IMR-90 (cell line): ENCODE data around the gene PPM1H. TPM values are rescaled to one million over a fixed set of nuclear protein-coding genes. Genes with fewer than 3 reads are reported as not detected.

Experiments used
- ATAC-seq: fragments of 200-7000 bp; cut with Tn5 transposase; 2 replicates; pipeline ENCODE4 v1.9.1; 2020; ENCODE audit warnings: low read depth, mild to moderate bottlenecking, moderate library complexity
- BruUV-seq: library from RNA; stranded (reverse); fragments of 400-500 nt; replicated peaks from 2 replicates; lab custom pipeline; 2021; lab: Mats Ljungman, UMichigan
- CTCF ChIA-PET: fragments of 300-600 bp; formaldehyde crosslinking; extraction: SDS; loops from one replicate; lab custom pipeline; 2021; ENCODE audit warnings: antibody characterized with exemption; lab: Yijun Ruan, JAX
- POLR2A ChIA-PET: fragments of 300-600 bp; sonication (Branson Sonifier 250); formaldehyde crosslinking; loops from one replicate; lab custom pipeline; 2022; ENCODE audit warnings: antibody characterized with exemption; ENCODE audit not compliant: unreplicated experiment; lab: Charles Lee
- DNase-seq: peaks from one replicate; pipeline ENCODE4 v3.0.0; 2013
- H2AFZ ChIP-seq: replicated peaks from 2 replicates; pipeline ENCODE3; 2013; ENCODE audit warnings: low read length, mild to moderate bottlenecking; ENCODE audit not compliant: poor library complexity
- H2AK5ac ChIP-seq: 2 replicates; pipeline ENCODE4 v1.6.1; 2013; ENCODE audit warnings: low read depth, low read length, inconsistent platforms
- H2AK9ac ChIP-seq: replicated peaks from 2 replicates; pipeline ENCODE3; 2013; ENCODE audit warnings: mild to moderate bottlenecking, low read depth, low read length, moderate library complexity; ENCODE audit not compliant: poor library complexity
- H2BK120ac ChIP-seq: 2 replicates; pipeline ENCODE4 v1.6.1; 2013; ENCODE audit warnings: low read depth, low read length, inconsistent platforms
- H2BK15ac ChIP-seq: 3 replicates; pipeline ENCODE4 v1.6.1; 2013; ENCODE audit warnings: low read depth, low read length, inconsistent platforms
- H2BK20ac ChIP-seq: 2 replicates; pipeline ENCODE4 v1.6.1; 2013; ENCODE audit warnings: low read depth, mild to moderate bottlenecking, inconsistent platforms, low read length, moderate library complexity
- H2BK5ac ChIP-seq: 2 replicates; pipeline ENCODE4 v1.6.1; 2013; ENCODE audit warnings: mild to moderate bottlenecking, low read depth, low read length, inconsistent platforms; ENCODE audit not compliant: poor library complexity, severe bottlenecking
- H3K14ac ChIP-seq: replicated peaks from 2 replicates; pipeline ENCODE4 v1.6.1; 2013; ENCODE audit warnings: low read depth, low read length, inconsistent platforms
- H3K18ac ChIP-seq: 2 replicates; pipeline ENCODE4 v1.6.1; 2013; ENCODE audit warnings: low read depth, low read length, control low read depth
- H3K23ac ChIP-seq: 2 replicates; pipeline ENCODE4 v1.6.1; 2013; ENCODE audit warnings: low read depth, low read length, inconsistent platforms
- H3K27ac ChIP-seq: 2 replicates; pipeline ENCODE4 v1.5.1; 2013; ENCODE audit warnings: mild to moderate bottlenecking, control low read depth, low read length; ENCODE audit not compliant: insufficient read depth
- H3K27me3 ChIP-seq: 2 replicates; pipeline ENCODE4 v1.6.1; 2013; ENCODE audit warnings: low read length; ENCODE audit not compliant: control insufficient read depth, insufficient read depth
- H3K36me3 ChIP-seq: 2 replicates; pipeline ENCODE4 v1.6.1; 2013; ENCODE audit warnings: low read length, mixed read lengths; ENCODE audit not compliant: control insufficient read depth, insufficient read depth
- H3K4ac ChIP-seq: 2 replicates; pipeline ENCODE4 v1.6.1; 2013; ENCODE audit warnings: low read depth, low read length, inconsistent platforms
- H3K4me1 ChIP-seq: 2 replicates; pipeline ENCODE4 v1.6.1; 2013; ENCODE audit warnings: low read length, mixed read lengths; ENCODE audit not compliant: control insufficient read depth, insufficient read depth
- H3K4me2 ChIP-seq: 2 replicates; pipeline ENCODE4 v1.6.1; 2013; ENCODE audit warnings: low read depth, mild to moderate bottlenecking, control low read depth, low read length, moderate library complexity
- H3K4me3 ChIP-seq: 2 replicates; pipeline ENCODE4 v1.5.1; 2013; ENCODE audit warnings: low read depth, mild to moderate bottlenecking, control low read depth, low read length, moderate library complexity; ENCODE audit not compliant: insufficient read depth
- H3K56ac ChIP-seq: 2 replicates; pipeline ENCODE4 v1.6.1; 2013; ENCODE audit warnings: low read length, inconsistent platforms; ENCODE audit not compliant: insufficient read depth; ENCODE audit errors: extremely low read depth
- H3K79me1 ChIP-seq, 2 experiments: 2 replicates each; pipeline ENCODE4 v1.6.1; 2013; ENCODE audit warnings: low read length in 2 of 2, inconsistent platforms in 1 of 2, low read depth in 1 of 2
- H3K9ac ChIP-seq: 2 replicates; pipeline ENCODE4 v1.6.1; 2013; ENCODE audit warnings: low read depth, low read length, control low read depth
- H3K9me1 ChIP-seq: 2 replicates; pipeline ENCODE4 v1.6.1; 2013; ENCODE audit warnings: low read length, inconsistent platforms; ENCODE audit not compliant: insufficient read depth
- H3K9me3 ChIP-seq: 2 replicates; pipeline ENCODE4 v1.6.1; 2013; ENCODE audit warnings: low read length; ENCODE audit not compliant: control insufficient read depth, insufficient read depth
- H4K20me1 ChIP-seq: 2 replicates; pipeline ENCODE4 v1.6.1; 2013; ENCODE audit warnings: low read length, inconsistent platforms; ENCODE audit not compliant: insufficient read depth
- H4K5ac ChIP-seq: 2 replicates; pipeline ENCODE4 v1.6.1; 2013; ENCODE audit warnings: mild to moderate bottlenecking, low read depth, low read length, control low read depth
- H4K8ac ChIP-seq, 2 experiments: 2 replicates each; pipeline ENCODE4 v1.6.1; 2013; ENCODE audit warnings: low read depth in 2 of 2, low read length in 2 of 2, control low read depth in 1 of 2, inconsistent platforms in 1 of 2
- H4K91ac ChIP-seq: 2 replicates; pipeline ENCODE4 v1.6.1; 2013; ENCODE audit warnings: low read depth, low read length, inconsistent platforms; ENCODE audit not compliant: insufficient read depth
- BHLHE40 ChIP-seq: fragments of 150-350 bp; IDR thresholded peaks from 2 replicates; pipeline ENCODE4 v1.6.1; 2016; ENCODE audit warnings: mild to moderate bottlenecking, low read depth, low read length
- CEBPB ChIP-seq: IDR thresholded peaks from 2 replicates; pipeline ENCODE4 v1.6.1; 2012; ENCODE audit warnings: low read depth, low read length, improper control_type of control experiment
- FOS ChIP-seq: fragments of 150-350 bp; IDR thresholded peaks from 2 replicates; pipeline ENCODE4 v1.6.1; 2016; ENCODE audit warnings: low read depth, low read length
- MAFK ChIP-seq: IDR thresholded peaks from 2 replicates; pipeline ENCODE4 v1.6.1; 2012; ENCODE audit warnings: low read depth, low read length, improper control_type of control experiment
- MAZ ChIP-seq: IDR thresholded peaks from 2 replicates; pipeline ENCODE4 v1.6.1; 2012; ENCODE audit warnings: low read depth, mild to moderate bottlenecking, low read length, improper control_type of control experiment, moderate library complexity, borderline replicate concordance
- NFE2L2 ChIP-seq: fragments of 150-350 bp; IDR thresholded peaks from 2 replicates; pipeline ENCODE4 v1.6.1; 2016; ENCODE audit warnings: low read depth, mild to moderate bottlenecking, low read length
- POLR2A ChIP-seq: IDR thresholded peaks from 2 replicates; pipeline ENCODE4 v1.6.1; 2012; ENCODE audit warnings: mild to moderate bottlenecking, low read depth, low read length
- RAD21 ChIP-seq: IDR thresholded peaks from 2 replicates; pipeline ENCODE4 v1.6.1; 2012; ENCODE audit warnings: low read length, improper control_type of control experiment
- RFX5 ChIP-seq: IDR thresholded peaks from 2 replicates; pipeline ENCODE4 v1.8.0; 2012; ENCODE audit warnings: low read depth, mild to moderate bottlenecking, low read length, moderate library complexity
- SMC3 ChIP-seq: fragments of 150-350 bp; IDR thresholded peaks from 2 replicates; pipeline ENCODE4 v1.6.1; 2016; ENCODE audit warnings: low read depth, mild to moderate bottlenecking, antibody characterized with exemption, low read length, moderate library complexity
- WGBS, 2 experiments: methylation state at CpG; one replicate each; pipeline versions ENCODE4 v1.1.5 to v1.1.7; 2013; ENCODE audit warnings: missing lambda C conversion rate in 2 of 2; ENCODE audit not compliant: insufficient read length in 1 of 2; ENCODE audit errors: extremely low coverage in 2 of 2; 5-methylcytosine and 5-hydroxymethylcytosine counted together
- dilution Hi-C: fragments of 300-500 bp; cut with HindIII; formaldehyde crosslinking; loops from one replicate; pipeline ENCODE4 v1.14.3; 2018; ENCODE audit warnings: low sequenced_read_pairs; ENCODE audit not compliant: unreplicated experiment
- in situ Hi-C: fragments of 300-500 bp; cut with MboI; formaldehyde crosslinking; loops from 3 replicates; pipeline ENCODE4 v1.14.3; 2019; ENCODE audit warnings: low sequenced_read_pairs, inconsistent platforms, mixed read lengths
- intact Hi-C: fragments of 100-400 bp; cut with micrococcal nuclease; formaldehyde crosslinking; loops from 2 replicates; pipeline ENCODE4 v1.10.0; 2022
- polyA plus RNA-seq, 3 experiments: library from polyadenylated mRNA; depleted of rRNA; stranded (reverse); fragments of >200 nt; gene quantifications; 2 replicates each; pipeline ENCODE4 v1.2.3, GENCODE V29; 2012; ENCODE audit warnings: low replicate concordance in 1 of 3
- total RNA-seq: library from RNA; depleted of rRNA; stranded (reverse); fragments of >200 nt; gene quantifications from 2 replicates; pipeline ENCODE4 v1.2.3, GENCODE V29; 2012
- TF ChIP-seq, protein P1 (sequence below): fragments of 150-350 bp; IDR thresholded peaks from 2 replicates; pipeline ENCODE4 v1.6.1; 2017; ENCODE audit warnings: mild to moderate bottlenecking, antibody characterized with exemption, low read length, low read depth
- TF ChIP-seq, protein P2 (sequence below): fragments of 150-350 bp; IDR thresholded peaks from 2 replicates; pipeline ENCODE4 v1.6.1; 2016; ENCODE audit warnings: low read depth, mild to moderate bottlenecking, low read length, moderate library complexity, borderline replicate concordance
- TF ChIP-seq, protein P3 (sequence below): conservative IDR thresholded peaks from 2 replicates; pipeline ENCODE4 v1.5.1; 2012; ENCODE audit warnings: mild to moderate bottlenecking, low read depth, low read length, improper control_type of control experiment

PPM1H gene
- total and polyA plus RNA-seq, 2 of the 4 experiments (the other 2 are of a cell fraction), result 0.14 to 0.18 TPM

DNA sequence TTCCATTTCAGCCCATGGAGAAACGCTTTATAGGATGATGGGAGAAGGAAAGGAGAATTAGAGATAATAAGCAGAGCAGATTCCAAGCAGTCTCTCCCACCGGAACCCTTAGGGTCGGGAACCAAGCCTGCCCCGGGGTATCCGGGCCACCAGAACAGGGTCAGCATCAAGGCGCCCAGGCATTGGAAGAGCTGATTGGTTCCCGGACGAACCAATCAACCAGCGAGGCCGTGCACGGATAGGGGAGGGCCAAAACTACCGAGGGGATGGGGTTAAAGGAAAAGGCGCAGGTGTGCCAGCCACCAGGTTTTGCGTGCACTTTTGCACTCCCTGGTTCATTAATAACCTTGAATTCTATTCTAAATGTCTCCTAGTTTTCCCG lies 1.7 kb downstream of the PPM1H start:
- H2AK5ac ChIP-seq, result no peak overlapping the region
- H3K4ac ChIP-seq, result no peak overlapping the region
- H4K5ac ChIP-seq, result no peak overlapping the region
- H2AK9ac ChIP-seq, result no peak overlapping the region
- no peak overlapping the region for H2AFZ ChIP-seq
- H3K56ac ChIP-seq, result no peak overlapping the region
- H3K27me3 ChIP-seq, result peaks cover 42% of the 10 kb centered on the region
- no TSS peak for BruUV-seq
- no peaks in the 10 kb centered on the region for H3K79me1 ChIP-seq
- H3K9ac ChIP-seq, result no peak overlapping the region
- peaks cover 2% of the 10 kb centered on the region; the same call in 1 of the 2 replicates for H3K4me1 ChIP-seq
- intact Hi-C loops, result loop anchor here (10.0 kb wide), 1 partner anchor 348 kb away; no protein-coding TSS in a partner anchor
- H3K9me3 ChIP-seq, result no peaks in the 10 kb centered on the region
- no peak for ATAC-seq
- H3K18ac ChIP-seq, result no peak overlapping the region
- no peak overlapping the region for H2BK5ac ChIP-seq
- no peak for DNase-seq
- H2BK120ac ChIP-seq, result no peak overlapping the region
- ChIA-PET POLR2A (no interaction called here), CTCF (interaction anchor here (1.0 kb wide), 1 partner anchor 10 kb away, joined by 4 read pairs; no protein-coding TSS in a partner anchor)
- H4K8ac ChIP-seq, result no peak overlapping the region
- in situ Hi-C loops, result no loop called here
- H3K9me1 ChIP-seq, result no peaks in the 10 kb centered on the region
- dilution Hi-C loops, result no loop called here
- H2BK20ac ChIP-seq, result no peak overlapping the region
- no peak overlapping the region for H4K91ac ChIP-seq
- no peak overlapping the region for H3K23ac ChIP-seq
- no peak overlapping the region for H3K27ac ChIP-seq
- H3K36me3 ChIP-seq, result no peaks in the 10 kb centered on the region
- no peak overlapping the region for H2BK15ac ChIP-seq
- no peaks in the 10 kb centered on the region for H4K20me1 ChIP-seq
- no peak for TF ChIP-seq BHLHE40
- TF ChIP-seq POLR2A, result no peak
- TF ChIP-seq, protein P1, sequence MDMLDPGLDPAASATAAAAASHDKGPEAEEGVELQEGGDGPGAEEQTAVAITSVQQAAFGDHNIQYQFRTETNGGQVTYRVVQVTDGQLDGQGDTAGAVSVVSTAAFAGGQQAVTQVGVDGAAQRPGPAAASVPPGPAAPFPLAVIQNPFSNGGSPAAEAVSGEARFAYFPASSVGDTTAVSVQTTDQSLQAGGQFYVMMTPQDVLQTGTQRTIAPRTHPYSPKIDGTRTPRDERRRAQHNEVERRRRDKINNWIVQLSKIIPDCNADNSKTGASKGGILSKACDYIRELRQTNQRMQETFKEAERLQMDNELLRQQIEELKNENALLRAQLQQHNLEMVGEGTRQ, result no peak
- TF ChIP-seq CEBPB, result no peak
- TF ChIP-seq MAFK, result no peak
- TF ChIP-seq, protein P2, sequence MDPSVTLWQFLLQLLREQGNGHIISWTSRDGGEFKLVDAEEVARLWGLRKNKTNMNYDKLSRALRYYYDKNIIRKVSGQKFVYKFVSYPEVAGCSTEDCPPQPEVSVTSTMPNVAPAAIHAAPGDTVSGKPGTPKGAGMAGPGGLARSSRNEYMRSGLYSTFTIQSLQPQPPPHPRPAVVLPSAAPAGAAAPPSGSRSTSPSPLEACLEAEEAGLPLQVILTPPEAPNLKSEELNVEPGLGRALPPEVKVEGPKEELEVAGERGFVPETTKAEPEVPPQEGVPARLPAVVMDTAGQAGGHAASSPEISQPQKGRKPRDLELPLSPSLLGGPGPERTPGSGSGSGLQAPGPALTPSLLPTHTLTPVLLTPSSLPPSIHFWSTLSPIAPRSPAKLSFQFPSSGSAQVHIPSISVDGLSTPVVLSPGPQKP, result no peak
- TF ChIP-seq SMC3, result no peak
- TF ChIP-seq RAD21, result no peak
- no peak for TF ChIP-seq RFX5
- TF ChIP-seq MAZ, result no peak
- TF ChIP-seq NFE2L2, result no peak
- no peak for TF ChIP-seq FOS
- TF ChIP-seq, protein P3, sequence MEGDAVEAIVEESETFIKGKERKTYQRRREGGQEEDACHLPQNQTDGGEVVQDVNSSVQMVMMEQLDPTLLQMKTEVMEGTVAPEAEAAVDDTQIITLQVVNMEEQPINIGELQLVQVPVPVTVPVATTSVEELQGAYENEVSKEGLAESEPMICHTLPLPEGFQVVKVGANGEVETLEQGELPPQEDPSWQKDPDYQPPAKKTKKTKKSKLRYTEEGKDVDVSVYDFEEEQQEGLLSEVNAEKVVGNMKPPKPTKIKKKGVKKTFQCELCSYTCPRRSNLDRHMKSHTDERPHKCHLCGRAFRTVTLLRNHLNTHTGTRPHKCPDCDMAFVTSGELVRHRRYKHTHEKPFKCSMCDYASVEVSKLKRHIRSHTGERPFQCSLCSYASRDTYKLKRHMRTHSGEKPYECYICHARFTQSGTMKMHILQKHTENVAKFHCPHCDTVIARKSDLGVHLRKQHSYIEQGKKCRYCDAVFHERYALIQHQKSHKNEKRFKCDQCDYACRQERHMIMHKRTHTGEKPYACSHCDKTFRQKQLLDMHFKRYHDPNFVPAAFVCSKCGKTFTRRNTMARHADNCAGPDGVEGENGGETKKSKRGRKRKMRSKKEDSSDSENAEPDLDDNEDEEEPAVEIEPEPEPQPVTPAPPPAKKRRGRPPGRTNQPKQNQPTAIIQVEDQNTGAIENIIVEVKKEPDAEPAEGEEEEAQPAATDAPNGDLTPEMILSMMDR, result no peak
- no peak overlapping the region for H3K14ac ChIP-seq
- WGBS, 2 experiments, result 9% methylated on average over 5 of the region's 15 CpGs; no CpG with 5 or more reads in 1 of the 2 experiments
- H3K4me3 ChIP-seq, result no peak overlapping the region
- no peak overlapping the region for H3K4me2 ChIP-seq
